Chondrocyte (in vitro differentiated cells): Measurements from ENCODE around the gene PARD3B. TPM values are rescaled to one million over a fixed set of nuclear protein-coding genes. Genes with fewer than 3 reads are reported as not detected.

Experiments used
- DNase-seq: peaks from one replicate; pipeline ENCODE4 v3.0.0; 2021; ENCODE audit warnings: mixed read lengths, low spot score
- H3K27ac Mint-ChIP-seq: one replicate; pipeline ENCODE4 v1.8.0; 2021; ENCODE audit warnings: mild to moderate bottlenecking, moderate library complexity, mixed read lengths; ENCODE audit not compliant: unreplicated experiment
- H3K27me3 Mint-ChIP-seq: 2 replicates; pipeline ENCODE4 v1.8.0; 2021; ENCODE audit warnings: low read depth, mixed read lengths
- H3K36me3 Mint-ChIP-seq: 2 replicates; pipeline ENCODE4 v1.8.0; 2021; ENCODE audit warnings: low read depth, mixed read lengths
- H3K4me1 Mint-ChIP-seq: 2 replicates; pipeline ENCODE4 v1.8.0; 2021; ENCODE audit warnings: low read depth, mild to moderate bottlenecking, mixed read lengths
- H3K4me3 Mint-ChIP-seq: one replicate; pipeline ENCODE4 v1.8.0; 2021; ENCODE audit warnings: mild to moderate bottlenecking, moderate library complexity, mixed read lengths; ENCODE audit not compliant: unreplicated experiment
- H3K9me3 Mint-ChIP-seq: 2 replicates; pipeline ENCODE4 v1.8.0; 2021; ENCODE audit warnings: low read depth, mixed read lengths
- total RNA-seq: library from RNA; stranded (reverse); gene quantifications from 3 replicates; pipeline ENCODE4 v1.2.1, GENCODE V29; 2021
- TF ChIP-seq, protein P1 (sequence below): fragments of 200-600 bp; sonication (generic); IDR thresholded peaks from 2 replicates; pipeline ENCODE4 v1.5.0; 2021; ENCODE audit warnings: antibody characterized with exemption, mild to moderate bottlenecking, moderate library complexity

Gene PARD3B
- total RNA-seq, 1 donor from 2014 or later, result 24.9 TPM

DNA sequence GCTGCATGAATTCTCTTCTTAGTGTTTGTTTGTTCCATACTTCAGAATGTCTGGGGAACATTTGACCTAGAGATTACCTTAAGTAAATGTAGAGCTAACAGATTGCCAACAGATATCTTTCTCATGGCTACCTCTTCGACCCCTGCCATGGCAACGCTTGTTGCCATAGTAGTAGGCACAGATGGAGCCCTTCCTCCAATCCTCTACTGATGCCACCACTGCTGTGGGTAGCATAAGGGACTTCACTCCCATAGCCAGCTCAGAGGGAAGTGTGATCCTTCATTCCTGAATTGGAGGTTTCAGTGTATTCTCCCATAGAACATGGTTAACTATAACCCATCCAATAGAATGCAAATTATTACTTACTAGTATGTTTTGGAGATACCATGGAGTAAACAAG is 593.5 kb downstream of the PARD3B start:
- Mint-ChIP-seq H3K4me3 (no peak overlapping the region), H3K36me3 (peaks cover 8% of the 10 kb centered on the region), H3K4me1 (peaks cover 30% of the 10 kb centered on the region), H3K9me3 (no peaks in the 10 kb centered on the region), H3K27ac (no peak overlapping the region), H3K27me3 (no peaks in the 10 kb centered on the region)
- no peak for DNase-seq
- TF ChIP-seq, protein P1, sequence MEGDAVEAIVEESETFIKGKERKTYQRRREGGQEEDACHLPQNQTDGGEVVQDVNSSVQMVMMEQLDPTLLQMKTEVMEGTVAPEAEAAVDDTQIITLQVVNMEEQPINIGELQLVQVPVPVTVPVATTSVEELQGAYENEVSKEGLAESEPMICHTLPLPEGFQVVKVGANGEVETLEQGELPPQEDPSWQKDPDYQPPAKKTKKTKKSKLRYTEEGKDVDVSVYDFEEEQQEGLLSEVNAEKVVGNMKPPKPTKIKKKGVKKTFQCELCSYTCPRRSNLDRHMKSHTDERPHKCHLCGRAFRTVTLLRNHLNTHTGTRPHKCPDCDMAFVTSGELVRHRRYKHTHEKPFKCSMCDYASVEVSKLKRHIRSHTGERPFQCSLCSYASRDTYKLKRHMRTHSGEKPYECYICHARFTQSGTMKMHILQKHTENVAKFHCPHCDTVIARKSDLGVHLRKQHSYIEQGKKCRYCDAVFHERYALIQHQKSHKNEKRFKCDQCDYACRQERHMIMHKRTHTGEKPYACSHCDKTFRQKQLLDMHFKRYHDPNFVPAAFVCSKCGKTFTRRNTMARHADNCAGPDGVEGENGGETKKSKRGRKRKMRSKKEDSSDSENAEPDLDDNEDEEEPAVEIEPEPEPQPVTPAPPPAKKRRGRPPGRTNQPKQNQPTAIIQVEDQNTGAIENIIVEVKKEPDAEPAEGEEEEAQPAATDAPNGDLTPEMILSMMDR, result no peak

DNA sequence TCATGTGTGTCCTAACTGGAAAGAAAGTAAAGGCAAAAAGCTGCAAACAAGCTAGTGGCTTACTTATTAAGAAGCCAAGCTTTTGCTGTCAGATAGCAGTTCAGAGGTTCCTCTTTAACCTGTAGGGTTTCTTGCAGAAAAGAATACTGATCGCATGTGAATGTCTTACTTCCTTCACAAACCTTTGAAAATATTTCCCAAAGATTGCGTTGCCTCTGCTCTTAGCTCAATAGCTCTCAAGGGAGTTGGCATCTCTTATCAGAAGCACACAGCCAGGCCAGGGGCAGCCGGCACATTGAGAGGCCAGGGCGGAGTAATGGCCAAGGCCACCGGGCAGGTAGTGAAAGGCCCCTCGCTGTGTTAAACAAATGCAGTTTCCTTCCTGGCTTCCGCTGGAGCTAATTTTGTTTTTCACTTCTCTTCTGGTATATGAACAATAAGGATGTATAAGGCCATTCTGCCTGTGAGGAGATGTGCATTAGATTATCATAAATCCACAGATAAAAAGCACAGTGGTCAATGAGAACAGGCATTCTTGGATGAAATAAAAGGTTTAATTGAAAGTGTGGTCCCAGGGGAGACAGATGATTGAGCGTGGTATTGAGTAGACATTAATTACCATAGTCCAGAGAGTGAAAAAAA is 594.7 kb downstream of the PARD3B start:
- DNase-seq, result no peak
- TF ChIP-seq, protein P1, result no peak
- peaks cover 30% of the 10 kb centered on the region for H3K4me1 Mint-ChIP-seq
- H3K9me3 Mint-ChIP-seq, result peaks cover 5% of the 10 kb centered on the region
- H3K4me3 Mint-ChIP-seq, result no peak overlapping the region
- peaks cover 6% of the 10 kb centered on the region for H3K36me3 Mint-ChIP-seq
- H3K27me3 Mint-ChIP-seq, result no peaks in the 10 kb centered on the region
- no peak overlapping the region for H3K27ac Mint-ChIP-seq

DNA sequence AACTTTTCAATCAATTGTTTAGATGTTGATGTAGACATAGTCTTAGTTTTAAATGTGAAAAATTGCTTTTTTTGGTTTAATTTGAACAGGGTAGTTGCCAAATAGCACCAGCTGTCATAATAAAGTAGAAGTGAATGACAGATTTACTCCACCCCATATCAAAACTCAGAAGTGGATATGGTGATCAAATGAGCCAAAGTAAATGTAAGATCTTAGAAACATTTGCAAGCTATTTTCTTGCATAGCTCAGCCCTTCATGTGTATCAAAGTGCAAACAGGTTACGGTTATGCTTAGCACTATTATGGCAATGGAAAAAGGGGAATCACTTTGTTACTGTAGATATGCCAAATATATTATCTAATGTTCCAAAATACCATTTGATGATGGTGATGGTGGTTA is 596.1 kb downstream of the PARD3B start:
- H3K4me3 Mint-ChIP-seq, result no peak overlapping the region
- no peak overlapping the region for H3K27ac Mint-ChIP-seq
- peaks cover 5% of the 10 kb centered on the region for H3K9me3 Mint-ChIP-seq
- H3K27me3 Mint-ChIP-seq, result no peaks in the 10 kb centered on the region
- no peak for DNase-seq
- TF ChIP-seq, protein P1, result no peak
- H3K36me3 Mint-ChIP-seq, result peaks cover 5% of the 10 kb centered on the region
- peaks cover 30% of the 10 kb centered on the region for H3K4me1 Mint-ChIP-seq

DNA sequence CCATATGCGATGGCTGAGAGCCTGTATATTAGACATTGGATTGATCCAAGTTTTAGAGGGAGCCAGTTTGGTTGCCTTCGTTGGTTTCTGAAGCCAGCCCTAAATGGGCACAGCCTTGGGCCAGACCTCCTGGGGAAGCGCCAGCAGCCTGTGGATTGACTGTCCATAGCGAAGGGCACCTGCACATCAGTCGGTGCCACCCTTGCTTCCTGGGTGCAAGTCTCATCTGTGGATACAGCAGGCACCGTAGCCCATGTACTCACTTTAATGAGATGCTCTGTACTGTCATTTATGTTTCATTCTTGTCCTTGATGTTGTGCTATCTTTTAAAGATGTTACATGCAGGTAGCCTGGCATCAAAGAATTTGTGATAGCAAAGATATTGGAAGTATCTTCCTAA is 600.6 kb downstream of the PARD3B start:
- H3K9me3 Mint-ChIP-seq, result peaks cover 5% of the 10 kb centered on the region
- peaks cover 15% of the 10 kb centered on the region for H3K4me1 Mint-ChIP-seq
- DNase-seq, result no peak
- H3K27ac Mint-ChIP-seq, result no peak overlapping the region
- peaks cover 1% of the 10 kb centered on the region for H3K36me3 Mint-ChIP-seq
- H3K4me3 Mint-ChIP-seq, result no peak overlapping the region
- TF ChIP-seq, protein P1, result no peak
- no peaks in the 10 kb centered on the region for H3K27me3 Mint-ChIP-seq

DNA sequence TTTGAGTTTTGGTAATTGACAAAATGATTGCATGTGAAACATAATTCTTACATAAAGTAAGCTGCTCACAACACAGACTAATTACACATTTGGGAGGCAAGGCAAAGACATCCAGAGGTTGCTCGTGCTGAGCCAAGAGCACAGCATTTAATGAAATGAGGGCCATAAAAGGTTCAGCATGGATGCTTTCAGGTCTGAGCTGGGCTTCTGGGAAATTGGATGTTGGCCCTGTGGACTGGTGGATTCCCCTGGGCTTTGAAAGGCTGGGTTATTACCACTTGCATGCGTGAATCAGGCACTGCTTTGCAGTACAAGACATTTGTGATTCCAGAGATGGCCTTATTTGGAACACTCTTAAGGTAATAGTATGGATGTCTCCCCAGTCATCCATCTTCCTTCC is 603.5 kb downstream of the PARD3B start:
- Mint-ChIP-seq H3K4me1 (peaks cover 14% of the 10 kb centered on the region), H3K27me3 (no peaks in the 10 kb centered on the region), H3K4me3 (no peak overlapping the region), H3K36me3 (peaks cover under 1% of the 10 kb centered on the region), H3K9me3 (peaks cover 5% of the 10 kb centered on the region), H3K27ac (no peak overlapping the region)
- DNase-seq, result no peak
- TF ChIP-seq, protein P1, result no peak
